ENCODE data around the gene LRRC18. TPM values are rescaled to one million over a fixed set of nuclear protein-coding genes. Genes with fewer than 3 reads are reported as not detected.
A peak's percentile ranks its signal among the peaks of the same experiment; 100 is the strongest.

The LRRC18 gene
- not detected for total RNA-seq

GRCh38 chr10:48939790-48940325 lies at the start of gene LRRC18:
Gene LRRC18, minus strand, starts transcription at chr10:48939840. Its CDS starts 25,685 bp downstream, at chr10:48914155.
- no peak for DNase-seq (ENCODE audit: low spot score)

- DNase-seq (ENCODE audit: low spot score) = no peak
Observed at GRCh38 chr10:48985621-48986158, 46.0 kb upstream of the LRRC18 start.

- DNase-seq (ENCODE audit: low spot score) = no peak
Observed at GRCh38 chr10:48983648-48984351, 44.2 kb upstream of the LRRC18 start.

- no peak for DNase-seq (ENCODE audit: low spot score)
Observed at GRCh38 chr10:48982584-48982983, 42.9 kb upstream of the LRRC18 start.

GRCh38 chr10:48981310-48981907 lies 41.8 kb upstream of the LRRC18 start:
- peak; percentile 64 for DNase-seq (ENCODE audit: low spot score)

- DNase-seq (ENCODE audit: low spot score) = no peak
Observed at GRCh38 chr10:48978318-48978717, 38.7 kb upstream of the LRRC18 start.

- DNase-seq (ENCODE audit: low spot score) = no peak
Observed at GRCh38 chr10:48976196-48976595, 36.6 kb upstream of the LRRC18 start.

- no peak for DNase-seq (ENCODE audit: low spot score)
Observed at GRCh38 chr10:48974510-48975156, 35.0 kb upstream of the LRRC18 start.

- DNase-seq (ENCODE audit: low spot score) = no peak
Observed at GRCh38 chr10:48973065-48973464, 33.4 kb upstream of the LRRC18 start.

GRCh38 chr10:48970654-48971053 lies 31.0 kb upstream of the LRRC18 start:
- DNase-seq (ENCODE audit: low spot score) = no peak

- DNase-seq (ENCODE audit: low spot score) = no peak
Observed at GRCh38 chr10:48970046-48970445, 30.4 kb upstream of the LRRC18 start.

GRCh38 chr10:48968036-48968435 lies 28.4 kb upstream of the LRRC18 start:
- DNase-seq (ENCODE audit: low spot score) = no peak

GRCh38 chr10:48965460-48965859 lies 25.8 kb upstream of the LRRC18 start:
- DNase-seq (ENCODE audit: low spot score) = no peak

GRCh38 chr10:48964038-48964437 lies 24.4 kb upstream of the LRRC18 start:
- no peak for DNase-seq (ENCODE audit: low spot score)

GRCh38 chr10:48958598-48959190 lies 19.1 kb upstream of the LRRC18 start:
- no peak for DNase-seq (ENCODE audit: low spot score)

- DNase-seq (ENCODE audit: low spot score) = no peak
Observed at GRCh38 chr10:48957361-48958151, 17.9 kb upstream of the LRRC18 start.

GRCh38 chr10:48951707-48952106 lies 12.1 kb upstream of the LRRC18 start:
- no peak for DNase-seq (ENCODE audit: low spot score)

- DNase-seq (ENCODE audit: low spot score) = no peak
Observed at GRCh38 chr10:48948470-48949037, 8.9 kb upstream of the LRRC18 start.

- no peak for DNase-seq (ENCODE audit: low spot score)
Observed at GRCh38 chr10:48947690-48948469, 8.2 kb upstream of the LRRC18 start.

GRCh38 chr10:48946891-48947500 lies 7.4 kb upstream of the LRRC18 start:
- DNase-seq (ENCODE audit: low spot score) = no peak

Measured in ureter (tissue), 1 donor.